CD4-positive, alpha-beta T cell (primary cell): ENCODE results near the gene SLX4. TPM values are rescaled to one million over a fixed set of nuclear protein-coding genes. Genes with fewer than 3 reads are reported as not detected.

Experiments used
- ATAC-seq: fragments of 200-7000 bp; cut with Tn5 transposase; one replicate; pipeline ENCODE4 v1.10.0; 2022; ENCODE audit warnings: mild to moderate bottlenecking; ENCODE audit not compliant: poor library complexity
- CTCF ChIA-PET: fragments of 350-600 bp; sonication (Branson Sonifier 250); formaldehyde crosslinking; loops from one replicate; lab custom pipeline; 2021; ENCODE audit warnings: antibody characterized with exemption, inconsistent platforms; lab: Charles Lee
- POLR2A ChIA-PET: fragments of 350-600 bp; sonication (Branson Sonifier 250); formaldehyde crosslinking; loops from one replicate; lab custom pipeline; 2021; ENCODE audit warnings: antibody characterized with exemption, inconsistent platforms; lab: Charles Lee
- DNase-seq, 14 experiments: peaks; one replicate each; pipeline ENCODE4 v3.0.0-alpha.2; 2013 to 2020; ENCODE audit warnings: mixed read lengths in 2 of 14
- H3K27ac ChIP-seq, 2 donors: one replicate each; pipeline versions ENCODE4 v1.5.1 to v1.7.0; 2013; ENCODE audit warnings: low read length in 2 of 2, low read depth in 1 of 2, mild to moderate bottlenecking in 1 of 2
- H3K27me3 ChIP-seq, 2 experiments: 1 replicate in 1 of 2; 2 replicates in 1 of 2; pipeline versions ENCODE4 v1.6.1 to v1.7.0; 2013; ENCODE audit warnings: low read length in 2 of 2, control low read depth in 1 of 2, mild to moderate bottlenecking in 1 of 2, moderate library complexity in 1 of 2; ENCODE audit not compliant: insufficient read depth in 2 of 2, control insufficient read depth in 1 of 2
- H3K36me3 ChIP-seq: one replicate; pipeline ENCODE4 v1.6.1; 2013; ENCODE audit warnings: low read length, control low read depth; ENCODE audit not compliant: insufficient read depth
- H3K4me1 ChIP-seq: one replicate; pipeline ENCODE4 v1.6.1; 2013; ENCODE audit warnings: low read length, control low read depth; ENCODE audit not compliant: insufficient read depth
- H3K4me3 ChIP-seq: one replicate; pipeline ENCODE4 v1.5.1; 2013; ENCODE audit warnings: mild to moderate bottlenecking, low read length, moderate library complexity
- H3K9me3 ChIP-seq, 2 experiments: 1 replicate in 1 of 2; 2 replicates in 1 of 2; pipeline versions ENCODE4 v1.6.1 to v1.7.0; 2013; ENCODE audit warnings: low read length in 2 of 2, mild to moderate bottlenecking in 2 of 2, control low read depth in 1 of 2, moderate library complexity in 1 of 2; ENCODE audit not compliant: control insufficient read depth in 1 of 2, insufficient read depth in 1 of 2
- H3K27ac Mint-ChIP-seq: one replicate; pipeline ENCODE4 v1.8.0; 2020; ENCODE audit warnings: mixed read lengths
- H3K27me3 Mint-ChIP-seq: one replicate; pipeline ENCODE4 v1.8.0; 2021; ENCODE audit warnings: mixed read lengths
- H3K36me3 Mint-ChIP-seq: one replicate; pipeline ENCODE4 v1.8.0; 2021; ENCODE audit warnings: low read depth, mixed read lengths
- H3K4me1 Mint-ChIP-seq: one replicate; pipeline ENCODE4 v1.8.0; 2021; ENCODE audit warnings: low read depth, mixed read lengths
- H3K4me3 Mint-ChIP-seq: one replicate; pipeline ENCODE4 v1.8.0; 2020; ENCODE audit warnings: mild to moderate bottlenecking, mixed read lengths
- H3K9me3 Mint-ChIP-seq: one replicate; pipeline ENCODE4 v1.8.0; 2020; ENCODE audit warnings: mixed read lengths
- CTCF ChIP-seq: fragments of 200-600 bp; IDR thresholded peaks from one replicate; pipeline ENCODE4 v1.8.0; 2022; ENCODE audit warnings: antibody characterized with exemption, mild to moderate bottlenecking
- intact Hi-C, 2 experiments: fragments of 100-400 bp; cut with DNase I in 1 of 2; cut with micrococcal nuclease in 1 of 2; formaldehyde crosslinking; loops; one replicate each; pipeline versions ENCODE4 v1.15.1 to v1.9.0; 2023 to 2025; cut with DNase I, micrococcal nuclease
- polyA plus RNA-seq, 2 donors: library from polyadenylated mRNA; unstranded; fragments of 120-200 nt; gene quantifications; one replicate each; pipeline ENCODE4 v1.2.1, GENCODE V29; 2013
- total RNA-seq, 174 experiments: library from RNA in 2 of 174; stranded (reverse) in 2 of 174; gene quantifications; one replicate each; pipeline ENCODE4 v1.2.3 and lab custom pipeline; 2021 to 2026

SLX4 gene, protein sequence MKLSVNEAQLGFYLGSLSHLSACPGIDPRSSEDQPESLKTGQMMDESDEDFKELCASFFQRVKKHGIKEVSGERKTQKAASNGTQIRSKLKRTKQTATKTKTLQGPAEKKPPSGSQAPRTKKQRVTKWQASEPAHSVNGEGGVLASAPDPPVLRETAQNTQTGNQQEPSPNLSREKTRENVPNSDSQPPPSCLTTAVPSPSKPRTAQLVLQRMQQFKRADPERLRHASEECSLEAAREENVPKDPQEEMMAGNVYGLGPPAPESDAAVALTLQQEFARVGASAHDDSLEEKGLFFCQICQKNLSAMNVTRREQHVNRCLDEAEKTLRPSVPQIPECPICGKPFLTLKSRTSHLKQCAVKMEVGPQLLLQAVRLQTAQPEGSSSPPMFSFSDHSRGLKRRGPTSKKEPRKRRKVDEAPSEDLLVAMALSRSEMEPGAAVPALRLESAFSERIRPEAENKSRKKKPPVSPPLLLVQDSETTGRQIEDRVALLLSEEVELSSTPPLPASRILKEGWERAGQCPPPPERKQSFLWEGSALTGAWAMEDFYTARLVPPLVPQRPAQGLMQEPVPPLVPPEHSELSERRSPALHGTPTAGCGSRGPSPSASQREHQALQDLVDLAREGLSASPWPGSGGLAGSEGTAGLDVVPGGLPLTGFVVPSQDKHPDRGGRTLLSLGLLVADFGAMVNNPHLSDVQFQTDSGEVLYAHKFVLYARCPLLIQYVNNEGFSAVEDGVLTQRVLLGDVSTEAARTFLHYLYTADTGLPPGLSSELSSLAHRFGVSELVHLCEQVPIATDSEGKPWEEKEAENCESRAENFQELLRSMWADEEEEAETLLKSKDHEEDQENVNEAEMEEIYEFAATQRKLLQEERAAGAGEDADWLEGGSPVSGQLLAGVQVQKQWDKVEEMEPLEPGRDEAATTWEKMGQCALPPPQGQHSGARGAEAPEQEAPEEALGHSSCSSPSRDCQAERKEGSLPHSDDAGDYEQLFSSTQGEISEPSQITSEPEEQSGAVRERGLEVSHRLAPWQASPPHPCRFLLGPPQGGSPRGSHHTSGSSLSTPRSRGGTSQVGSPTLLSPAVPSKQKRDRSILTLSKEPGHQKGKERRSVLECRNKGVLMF (N-terminal part only)
- total RNA-seq = 1 to 10 TPM; 5.1 to 5.2 TPM
- polyA plus RNA-seq (2013, experiment 1 of 2) = 3.8 TPM
- polyA plus RNA-seq (2013, experiment 2 of 2) = 5.0 TPM
- 9.7 to 41.6 (median 21.9) reads per million in 172 experiments for total RNA-seq (lab: John Stamatoyannopoulos, UW)

- Mint-ChIP-seq H3K4me1 (peaks cover 53% of the 10 kb centered on the region), H3K36me3 (peaks cover 27% of the 10 kb centered on the region), H3K4me3 (peak within 1 kb of the TSS; percentile 98), H3K9me3 (no peaks in the 10 kb centered on the region), H3K27me3 (no peaks in the 10 kb centered on the region), H3K27ac (peak within 1 kb of the TSS; percentile 90)
- Histone ChIP-seq H3K36me3 (peaks cover 3% of the 10 kb centered on the region), H3K4me3 (peak within 1 kb of the TSS; percentile 95), H3K27me3 (no peaks in the 10 kb centered on the region), H3K4me1 (peaks cover 37% of the 10 kb centered on the region), H3K9me3 (no peaks in the 10 kb centered on the region), H3K27ac (peak within 1 kb of the TSS; percentile 80 to 86)
- ChIA-PET POLR2A (interaction anchor here (0.8 to 1.2 kb wide), 9 partner anchors 11 to 477 kb away, joined by 3 to 6 read pairs (median 3); partner anchors contain the start of genes ZNF174, ZNF213, ZNF263 and ZSCAN32), CTCF (interaction anchor here (1.0 to 1.2 kb wide), 2 partner anchors 15 to 642 kb away, joined by 3 to 5 read pairs; no protein-coding TSS in a partner anchor)
- DNase-seq (peak; percentile 76 to 99 (median 92)), ATAC-seq (peak; percentile 86)
- TF ChIP-seq CTCF = no peak
- intact Hi-C loops = loop anchor here (2.0 to 5.0 kb wide), 5 partner anchors 33 to 329 kb away; partner anchors contain the start of genes CREBBP (in 1 of the 2), NLRC3 (in 1 of the 2), TRAP1 (in 1 of the 2) and ZNF263 (in 1 of the 2)
Measured at GRCh38 chr16:3611146-3611975, at the start of gene SLX4. Gene SLX4 (minus strand): TSS chr16:3611606. CDS start chr16:3608964, 2,642 bp downstream.

- Histone ChIP-seq H3K4me3 (no peak overlapping the region), H3K4me1 (no peaks in the 10 kb centered on the region), H3K36me3 (peaks cover 76% of the 10 kb centered on the region), H3K27me3 (no peaks in the 10 kb centered on the region), H3K27ac (no peak overlapping the region), H3K9me3 (no peaks in the 10 kb centered on the region)
- ChIA-PET CTCF (no interaction called here), POLR2A (no interaction called here)
- ATAC-seq = no peak
- no peak for TF ChIP-seq CTCF
- Mint-ChIP-seq H3K27ac (peak overlapping the region; percentile 31), H3K27me3 (no peaks in the 10 kb centered on the region), H3K4me1 (peaks cover 1% of the 10 kb centered on the region), H3K4me3 (no peak overlapping the region), H3K36me3 (peaks cover 69% of the 10 kb centered on the region), H3K9me3 (no peaks in the 10 kb centered on the region)
- no peak for DNase-seq
- intact Hi-C loops = no loop called here
Measured at GRCh38 chr16:3659251-3659650, 47.8 kb upstream of the SLX4 start.
